Adrenal gland (tissue), 12 donors: Measurements from ENCODE around the gene RAP1GAP. TPM values are rescaled to one million over a fixed set of nuclear protein-coding genes. Genes with fewer than 3 reads are reported as not detected.

ENCODE experiments used
- DNase-seq, 7 donors: peaks; one replicate each; pipeline ENCODE4 v3.0.0-alpha.2; 2019 to 2020
- H3K27ac ChIP-seq, 5 donors: fragments of 200-600 bp; sonication (generic) in 4 of 5; 1 replicate in 3 of 5; 2 replicates in 2 of 5; pipeline versions ENCODE4 v1.5.1 to v1.8.0; 2016 to 2020; ENCODE audit warnings: mild to moderate bottlenecking in 1 of 5
- H3K27me3 ChIP-seq: fragments of 200-600 bp; 2 replicates; pipeline ENCODE4 v1.8.0; 2021
- H3K36me3 ChIP-seq, 2 donors: fragments of 200-600 bp; replicated peaks in 1 of 2; 1 replicate in 1 of 2; 2 replicates in 1 of 2; pipeline versions ENCODE4 v1.5.1 to v1.8.0; 2018 to 2022
- H3K4me1 ChIP-seq, 2 donors: fragments of 200-600 bp; replicated peaks in 1 of 2; 1 replicate in 1 of 2; 2 replicates in 1 of 2; pipeline versions ENCODE4 v1.5.1 to v1.8.0; 2018 to 2021
- H3K4me3 ChIP-seq, 4 donors: fragments of 200-600 bp; sonication (generic) in 3 of 4; one replicate each; pipeline ENCODE4 v1.5.1; 2016 to 2018
- H3K9me3 ChIP-seq, 3 donors: fragments of 200-600 bp; sonication (generic) in 1 of 3; replicated peaks in 1 of 3; 1 replicate in 2 of 3; 2 replicates in 1 of 3; pipeline versions ENCODE4 v1.5.1 to v1.8.0; 2016 to 2021
- POLR2A ChIP-seq, 2 donors: fragments of 450-650 bp; IDR thresholded peaks; one replicate each; pipeline ENCODE4 v1.6.1; 2017; ENCODE audit warnings: antibody characterized with exemption in 2 of 2, mild to moderate bottlenecking in 2 of 2, moderate library complexity in 1 of 2
- WGBS, 4 donors: extraction: QIAGEN DNeasy Blood & Tissue Kit in 2 of 4; methylation state at CpG; one replicate each; pipeline versions ENCODE4 v1.1.5 to v1.1.7; 2013 to 2017; 5-methylcytosine and 5-hydroxymethylcytosine counted together
- intact Hi-C, 2 donors: fragments of 100-400 bp; cut with DNase I; formaldehyde crosslinking; loops; one replicate each; pipeline versions ENCODE4 v1.14.1 to v1.15.0; 2022 to 2023
- polyA plus RNA-seq, 3 donors: library from polyadenylated mRNA; stranded (reverse); fragments of 200-250 nt in 2 of 3; fragments of 350-450 nt in 1 of 3; fragmentation: Illumina TruSeq in 1 of 3; extraction: RNeasy Lipid Tissue Mini Kit (QIAGEN cat#74804) in 1 of 3; gene quantifications; one replicate each; pipeline ENCODE4 v1.2.3, GENCODE V29; 2013 to 2014
- total RNA-seq, 9 donors: library from RNA; depleted of rRNA in 4 of 9; stranded (reverse); fragments of >200 nt in 4 of 9; fragments of 120-200 nt in 1 of 9; fragmentation: NEBNext Ultra II Directional in 1 of 9; extraction: Animal tissue kit (Norgen Biotek cat#: 25700) in 1 of 9; gene quantifications; one replicate each; pipeline versions ENCODE4 v1.1.0 to v1.2.4, GENCODE V29; 2013 to 2023
- TF ChIP-seq, protein P1 (sequence below), 6 experiments: fragments of 450-650 bp in 4 of 6; fragments of 200-600 bp in 2 of 6; sonication (generic) in 1 of 6; IDR thresholded peaks; 1 replicate in 5 of 6; 2 replicates in 1 of 6; pipeline versions ENCODE4 v1.5.1 to v1.8.0; 2016 to 2021; ENCODE audit warnings: antibody characterized with exemption in 6 of 6, mild to moderate bottlenecking in 2 of 6, moderate library complexity in 1 of 6
- donor health status: healthy with polysubstance abuse.
- donor health status: Bipolar disorder and iron deficiency.
- donor health status: DM: yes; HTN: yes; CAD: no.
- donor health status: DM: no; HTN: no; CAD: no.
- donor health status: DM: no; HTN: no; CAD: no.
- donor health status: DM: yes; HTN: yes; CAD: no.

The RAP1GAP gene
- total and polyA plus RNA-seq, 12 donors, result 52.4 to 409 (median 90.0) TPM

DNA sequence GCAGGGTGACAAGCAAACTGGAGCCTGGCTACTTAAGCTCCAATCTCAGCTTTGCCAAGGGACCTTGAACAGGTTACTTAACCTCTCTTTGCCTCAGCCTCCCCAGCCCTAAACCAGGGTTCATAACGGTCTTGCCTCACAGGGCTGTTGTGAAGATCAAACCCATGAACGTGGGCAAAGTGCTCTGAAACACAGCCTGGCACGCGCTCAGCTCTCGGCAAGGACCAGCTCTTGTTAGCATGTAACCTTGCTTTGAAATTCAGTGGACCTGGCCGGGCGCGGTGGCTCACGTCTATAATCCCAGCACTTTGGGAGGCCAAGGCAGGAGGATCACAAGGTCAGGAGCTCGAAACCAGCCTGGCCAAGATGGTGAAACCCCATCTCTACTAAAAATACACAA is 24.8 kb downstream of the RAP1GAP start:
- Histone ChIP-seq H3K9me3 (no peaks in the 10 kb centered on the region), H3K27ac (peak overlapping the region in 4 of 5 donors; percentile 33 to 58 (median 38)), H3K36me3 (no peaks in the 10 kb centered on the region), H3K4me1 (peaks cover 16 to 20% of the 10 kb centered on the region in 2 donors), H3K27me3 (no peaks in the 10 kb centered on the region), H3K4me3 (no peak overlapping the region)
- intact Hi-C loops, result no loop called here
- peak in 3 of 7 donors; percentile 62 to 73 (median 65) for DNase-seq
- TF ChIP-seq, protein P1, sequence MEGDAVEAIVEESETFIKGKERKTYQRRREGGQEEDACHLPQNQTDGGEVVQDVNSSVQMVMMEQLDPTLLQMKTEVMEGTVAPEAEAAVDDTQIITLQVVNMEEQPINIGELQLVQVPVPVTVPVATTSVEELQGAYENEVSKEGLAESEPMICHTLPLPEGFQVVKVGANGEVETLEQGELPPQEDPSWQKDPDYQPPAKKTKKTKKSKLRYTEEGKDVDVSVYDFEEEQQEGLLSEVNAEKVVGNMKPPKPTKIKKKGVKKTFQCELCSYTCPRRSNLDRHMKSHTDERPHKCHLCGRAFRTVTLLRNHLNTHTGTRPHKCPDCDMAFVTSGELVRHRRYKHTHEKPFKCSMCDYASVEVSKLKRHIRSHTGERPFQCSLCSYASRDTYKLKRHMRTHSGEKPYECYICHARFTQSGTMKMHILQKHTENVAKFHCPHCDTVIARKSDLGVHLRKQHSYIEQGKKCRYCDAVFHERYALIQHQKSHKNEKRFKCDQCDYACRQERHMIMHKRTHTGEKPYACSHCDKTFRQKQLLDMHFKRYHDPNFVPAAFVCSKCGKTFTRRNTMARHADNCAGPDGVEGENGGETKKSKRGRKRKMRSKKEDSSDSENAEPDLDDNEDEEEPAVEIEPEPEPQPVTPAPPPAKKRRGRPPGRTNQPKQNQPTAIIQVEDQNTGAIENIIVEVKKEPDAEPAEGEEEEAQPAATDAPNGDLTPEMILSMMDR (IDR thresholded peaks at IDR 0.05), result no peak
- TF ChIP-seq POLR2A (IDR thresholded peaks at IDR 0.05), result no peak
- WGBS, 4 donors, result 42 to 57% (median 48%) methylated on average over 10 of the region's 10 CpGs

DNA sequence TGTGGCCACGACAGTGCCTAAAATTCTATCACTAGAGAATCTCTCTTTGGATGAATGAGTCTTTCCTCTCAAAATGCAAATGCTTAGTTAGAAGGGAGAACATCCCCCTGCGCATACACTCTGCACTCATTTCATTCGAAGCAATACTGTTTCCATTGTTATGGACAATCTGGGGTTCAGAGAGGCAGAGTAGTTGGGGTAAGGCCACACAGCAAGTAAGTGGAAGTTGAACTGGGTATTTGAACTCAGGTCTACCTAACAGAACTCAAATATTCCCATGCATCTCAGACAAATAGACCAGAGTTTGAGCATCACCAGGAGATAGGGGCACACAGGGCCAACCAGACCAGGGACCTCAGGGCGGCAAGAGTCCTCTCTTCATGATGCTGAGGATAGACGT is 25.5 kb downstream of the RAP1GAP start:
- no peak for TF ChIP-seq POLR2A (IDR thresholded peaks at IDR 0.05)
- TF ChIP-seq, protein P1 (IDR thresholded peaks at IDR 0.05), result no peak
- intact Hi-C loops, result no loop called here
- peaks cover 24 to 26% of the 10 kb centered on the region in 2 donors for H3K4me1 ChIP-seq
- 83 to 97% (median 85%) methylated on average over 4 to 5 of the region's 5 CpGs for WGBS, 4 donors
- no peaks in the 10 kb centered on the region for H3K36me3 ChIP-seq
- H3K27ac ChIP-seq, result peak overlapping the region in 2 of 5 donors; percentile 38 to 58
- H3K4me3 ChIP-seq, result no peak overlapping the region
- H3K27me3 ChIP-seq, result no peaks in the 10 kb centered on the region
- no peak for DNase-seq
- H3K9me3 ChIP-seq, result no peaks in the 10 kb centered on the region

DNA sequence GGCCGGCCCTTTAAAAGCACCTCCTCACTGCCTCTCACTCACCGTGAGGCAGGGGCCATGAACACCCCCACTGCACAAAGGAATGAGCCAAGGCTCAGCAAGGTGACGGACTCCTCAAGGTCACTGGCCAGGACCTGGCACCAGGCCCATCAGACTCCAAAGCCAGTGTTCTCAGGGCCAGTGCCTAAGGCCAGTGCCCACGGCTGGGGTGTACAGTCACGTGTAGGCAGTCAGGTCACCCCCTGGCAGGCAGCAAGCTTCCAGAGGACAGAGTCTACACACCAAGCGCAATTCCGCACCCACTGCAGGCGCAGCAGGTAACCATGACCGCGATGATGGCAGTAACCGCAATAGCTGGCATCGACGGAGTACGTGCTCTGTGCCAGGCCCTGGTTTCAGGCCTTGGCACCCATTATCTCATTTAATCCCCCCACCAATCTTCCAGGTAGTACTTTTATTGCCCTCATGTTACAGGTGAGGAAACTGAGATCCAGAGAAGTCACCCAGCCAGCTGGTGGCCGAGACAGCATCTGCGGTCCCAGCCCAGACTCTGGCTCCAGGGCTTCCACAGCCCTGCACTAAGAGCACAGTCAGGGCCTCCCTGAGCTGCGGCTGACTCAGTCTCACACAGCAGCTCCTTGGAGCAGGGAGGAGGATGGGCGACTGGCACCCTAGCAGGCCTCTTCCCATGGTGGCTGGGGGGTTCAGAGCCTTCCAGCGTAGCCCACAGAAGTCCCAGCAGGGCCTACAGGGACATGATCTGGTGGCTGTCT is 27.0 kb downstream of the RAP1GAP start:
- Histone ChIP-seq H3K4me1 (peaks cover 29% of the 10 kb centered on the region in 2 donors), H3K27ac (peak overlapping the region; percentile 64 to 95 (median 84)), H3K9me3 (no peaks in the 10 kb centered on the region), H3K36me3 (no peaks in the 10 kb centered on the region), H3K4me3 (no peak overlapping the region), H3K27me3 (no peaks in the 10 kb centered on the region)
- DNase-seq, result peak; percentile 82 to 95 (median 92)
- intact Hi-C loops, result no loop called here
- 40 to 55% (median 50%) methylated on average over 6 to 19 of the region's 19 CpGs for WGBS, 4 donors
- TF ChIP-seq POLR2A (IDR thresholded peaks at IDR 0.05), result peak in 1 of 2 donors; percentile 47
- TF ChIP-seq, protein P1 (IDR thresholded peaks at IDR 0.05), result no peak

DNA sequence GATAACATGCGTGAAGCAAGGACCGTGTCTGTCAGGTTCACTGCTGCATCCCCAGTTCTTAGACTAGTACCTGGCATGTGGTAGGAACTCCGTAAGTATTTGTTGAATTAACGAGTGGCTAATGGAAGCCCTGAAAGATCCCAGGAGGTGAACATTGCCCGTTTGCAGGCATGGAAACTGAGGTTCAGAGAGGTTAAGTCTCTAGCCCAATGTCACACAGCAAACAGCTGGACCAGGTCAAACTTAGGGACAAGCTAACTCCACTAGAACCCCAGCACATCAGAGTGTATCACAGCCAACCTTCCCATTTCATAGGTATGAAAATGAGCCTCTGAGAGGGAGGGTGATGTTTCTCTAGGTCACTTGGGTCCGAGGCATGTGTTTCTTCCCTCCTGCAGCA is 27.6 kb downstream of the RAP1GAP start:
- H3K27me3 ChIP-seq, result no peaks in the 10 kb centered on the region
- WGBS, 4 donors, result 67 to 83% (median 77%) methylated on average over 6 of the region's 6 CpGs

More for the DNA sequence above, 27.6 kb downstream of the RAP1GAP start:
- Histone ChIP-seq H3K36me3 (no peaks in the 10 kb centered on the region), H3K4me1 (peaks cover 29% of the 10 kb centered on the region in 2 donors), H3K9me3 (no peaks in the 10 kb centered on the region), H3K4me3 (no peak overlapping the region), H3K27ac (peak overlapping the region; percentile 64 to 95 (median 84))
- intact Hi-C loops, result no loop called here
- TF ChIP-seq, protein P1 (IDR thresholded peaks at IDR 0.05), result no peak
- TF ChIP-seq POLR2A (IDR thresholded peaks at IDR 0.05), result no peak
- no peak for DNase-seq
